GM12872 (cell line): ENCODE measurements around the gene IQCK.

ENCODE experiments used
- TF ChIP-seq, protein P1 (sequence below): IDR thresholded peaks from 3 replicates; pipeline ENCODE4 v1.5.1; 2011; ENCODE audit warnings: low read depth, mild to moderate bottlenecking, low read length, moderate library complexity; ENCODE audit not compliant: insufficient read depth

Gene IQCK

DNA sequence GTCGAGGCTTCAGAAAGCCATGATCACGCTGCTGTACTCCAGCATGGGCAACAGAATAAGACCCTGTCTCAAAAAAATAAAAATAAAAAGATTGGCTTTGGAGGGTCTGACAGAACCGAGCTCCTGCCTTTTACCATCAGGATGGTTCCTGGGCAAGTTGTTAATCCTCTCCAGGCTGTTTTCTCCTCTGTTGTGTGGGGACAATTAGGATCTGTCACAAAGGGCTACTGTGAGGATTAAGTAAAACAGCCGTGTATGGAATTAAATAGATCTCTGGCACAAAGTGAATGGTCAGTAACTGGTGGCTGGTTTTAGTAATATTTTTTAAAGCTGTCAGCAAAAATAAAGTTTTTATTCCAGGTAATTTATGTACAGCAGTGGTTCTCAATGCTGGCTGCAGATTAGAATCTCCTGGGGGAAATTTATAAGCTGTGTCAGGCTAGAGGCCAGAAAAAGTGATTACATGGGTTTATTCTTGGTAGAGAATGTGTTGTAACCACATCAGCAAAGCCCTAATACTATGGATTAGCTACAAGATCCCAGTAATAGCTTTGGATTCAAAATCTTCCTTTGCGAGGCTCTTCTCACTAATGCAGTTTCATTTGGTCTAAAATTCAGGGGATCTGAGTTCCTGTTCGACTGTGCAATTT, 119.4 kb downstream of the IQCK start:
- TF ChIP-seq, protein P1, sequence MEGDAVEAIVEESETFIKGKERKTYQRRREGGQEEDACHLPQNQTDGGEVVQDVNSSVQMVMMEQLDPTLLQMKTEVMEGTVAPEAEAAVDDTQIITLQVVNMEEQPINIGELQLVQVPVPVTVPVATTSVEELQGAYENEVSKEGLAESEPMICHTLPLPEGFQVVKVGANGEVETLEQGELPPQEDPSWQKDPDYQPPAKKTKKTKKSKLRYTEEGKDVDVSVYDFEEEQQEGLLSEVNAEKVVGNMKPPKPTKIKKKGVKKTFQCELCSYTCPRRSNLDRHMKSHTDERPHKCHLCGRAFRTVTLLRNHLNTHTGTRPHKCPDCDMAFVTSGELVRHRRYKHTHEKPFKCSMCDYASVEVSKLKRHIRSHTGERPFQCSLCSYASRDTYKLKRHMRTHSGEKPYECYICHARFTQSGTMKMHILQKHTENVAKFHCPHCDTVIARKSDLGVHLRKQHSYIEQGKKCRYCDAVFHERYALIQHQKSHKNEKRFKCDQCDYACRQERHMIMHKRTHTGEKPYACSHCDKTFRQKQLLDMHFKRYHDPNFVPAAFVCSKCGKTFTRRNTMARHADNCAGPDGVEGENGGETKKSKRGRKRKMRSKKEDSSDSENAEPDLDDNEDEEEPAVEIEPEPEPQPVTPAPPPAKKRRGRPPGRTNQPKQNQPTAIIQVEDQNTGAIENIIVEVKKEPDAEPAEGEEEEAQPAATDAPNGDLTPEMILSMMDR: no peak

DNA sequence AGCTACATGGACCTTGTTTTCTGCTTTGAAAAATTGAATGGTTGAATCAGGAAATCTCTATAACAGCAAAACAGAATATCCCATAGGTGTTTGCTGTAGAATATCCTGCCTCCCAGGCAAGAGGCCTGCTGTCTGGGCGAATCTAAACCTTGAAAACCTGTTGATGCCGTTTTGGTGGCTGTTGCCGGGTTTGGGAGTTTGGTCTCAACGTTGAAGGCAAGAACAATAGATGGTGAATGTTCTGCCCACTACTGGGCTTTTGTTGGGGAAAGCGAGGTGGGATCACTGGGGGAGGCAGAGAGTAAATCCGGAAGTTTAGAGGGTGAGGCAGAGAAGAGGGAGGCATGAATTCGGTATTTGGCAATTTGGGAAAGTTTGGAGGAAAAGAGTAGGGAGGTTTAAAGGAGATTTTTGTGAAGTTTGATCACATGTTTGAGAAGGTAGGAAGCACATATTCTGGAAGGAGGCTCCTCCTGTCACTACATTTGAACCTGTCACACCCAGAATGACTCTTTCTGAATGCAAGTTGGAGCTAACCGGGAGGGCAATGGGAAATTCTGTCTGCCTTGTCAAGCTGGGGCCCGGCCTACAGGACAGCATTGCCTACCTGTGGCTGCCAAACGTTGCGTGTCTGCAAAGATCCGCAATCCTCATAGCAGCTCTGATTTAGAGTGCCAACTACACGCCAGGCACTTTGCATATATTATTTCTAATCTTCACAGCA, 120.1 kb downstream of the IQCK start:
- TF ChIP-seq, protein P1: no peak

DNA sequence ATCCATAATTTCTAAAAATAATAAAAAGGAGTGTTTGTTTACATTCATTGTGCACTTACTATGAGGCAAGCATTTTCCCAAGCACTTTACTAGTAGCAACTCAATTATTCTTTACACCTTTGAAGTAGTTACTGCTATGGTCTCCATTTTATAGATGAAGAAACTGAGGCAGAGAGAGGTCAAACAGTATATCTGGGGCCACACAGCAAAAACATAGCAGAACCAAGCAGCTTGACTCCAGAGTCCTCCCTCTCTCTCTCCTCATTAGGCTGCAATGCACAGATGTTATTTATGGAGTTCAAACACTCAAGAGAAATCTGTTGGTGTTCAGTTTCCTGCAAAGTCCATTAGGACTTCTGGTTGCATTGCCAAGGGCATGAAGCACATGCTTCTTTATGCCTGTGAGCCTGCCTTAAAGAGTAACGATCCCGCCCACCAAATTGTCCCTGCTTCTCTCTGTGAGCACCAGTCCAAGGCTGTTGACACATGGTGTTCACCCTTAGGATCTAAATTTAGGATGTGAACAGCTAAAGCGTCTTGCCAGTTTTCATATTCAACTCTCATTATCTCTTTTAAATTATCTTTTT, 122.5 kb downstream of the IQCK start:
- TF ChIP-seq, protein P1: no peak

DNA sequence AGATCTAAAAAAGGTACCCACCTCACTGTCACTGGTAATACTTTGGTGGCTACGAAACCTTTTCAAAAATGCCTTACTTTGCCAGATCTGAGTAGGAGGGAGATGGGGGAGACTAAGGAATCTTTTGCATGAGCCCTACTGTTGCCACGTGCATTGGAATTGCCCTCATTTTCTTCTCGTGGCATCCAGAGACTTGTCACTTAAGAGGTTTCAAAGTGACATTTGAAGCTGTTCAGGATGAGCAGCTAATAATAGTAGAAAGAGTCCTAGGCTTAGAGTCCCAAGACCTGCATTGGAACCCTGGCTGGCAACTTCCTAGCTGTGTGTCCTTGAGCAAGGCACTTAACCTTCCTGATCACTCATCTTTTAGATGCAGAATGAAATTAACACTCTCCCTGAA, 123.1 kb downstream of the IQCK start:
- TF ChIP-seq, protein P1: no peak

DNA sequence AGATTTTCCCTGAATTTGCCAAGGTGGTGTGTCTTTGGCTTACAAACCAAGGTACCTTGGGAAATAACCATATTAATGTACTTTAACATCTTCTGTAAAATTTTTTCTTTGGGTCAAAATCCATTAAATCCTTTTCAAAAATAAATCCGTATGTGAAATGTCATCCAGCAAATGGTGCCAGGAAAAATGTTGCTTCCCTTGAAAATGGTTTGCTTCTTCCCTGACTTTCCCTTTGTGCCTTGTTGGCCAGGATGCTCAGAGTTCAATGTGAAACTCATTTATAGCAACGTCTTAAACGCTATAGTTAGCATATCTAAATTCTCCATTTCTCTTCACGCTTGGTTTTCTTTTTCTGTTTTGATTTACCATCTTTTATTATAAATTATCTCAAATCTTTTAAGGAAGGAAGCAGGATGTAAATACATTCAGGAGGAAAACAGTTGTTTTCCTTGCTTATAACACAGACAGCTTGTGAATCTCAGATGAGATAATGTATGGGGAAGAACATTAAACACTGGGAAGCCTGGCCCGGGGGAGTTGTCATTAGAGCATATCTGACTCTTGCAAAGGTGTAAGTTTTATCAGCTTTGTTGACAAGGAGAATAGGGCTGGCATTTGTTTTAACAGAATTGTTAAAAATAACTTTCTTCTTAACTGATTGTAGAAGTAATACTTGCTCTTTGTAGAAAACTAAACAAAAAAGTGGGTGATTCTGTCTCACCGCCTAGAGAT, 124.5 kb downstream of the IQCK start:
- TF ChIP-seq, protein P1: no peak

DNA sequence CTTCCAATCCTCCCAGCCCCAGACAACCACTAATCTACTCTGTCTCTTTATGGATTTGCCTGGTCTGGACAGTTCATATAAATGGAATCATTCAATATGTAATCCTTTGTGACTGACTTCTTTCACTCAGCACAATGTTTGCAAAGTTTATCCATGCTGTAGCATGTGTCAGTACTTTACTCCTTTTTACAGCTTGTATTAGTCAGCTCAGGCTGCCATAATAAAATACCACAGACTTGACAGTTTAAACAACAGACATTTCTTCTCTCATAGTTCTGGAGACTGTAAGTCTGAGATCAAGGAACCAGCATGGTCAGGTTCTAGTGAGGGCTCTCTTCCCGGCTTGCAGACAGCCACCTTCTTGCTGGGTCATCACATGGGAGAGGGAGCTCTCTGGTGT, 125.3 kb downstream of the IQCK start:
- TF ChIP-seq, protein P1: no peak
